ENCODE results near the gene TMA7.
A peak's percentile ranks its signal among the peaks of the same experiment; 100 is the strongest.

GRCh38 chr3:48472923-48473616 lies 33.0 kb downstream of the TMA7 start:
- TF ChIP-seq CTCF (IDR thresholded peaks at IDR 0.05) (peak; percentile 14 to 45 (median 40)), POLR2A (IDR thresholded peaks at IDR 0.05) (peak; percentile 30), POLR2AphosphoS5 (IDR thresholded peaks at IDR 0.05) (peak; percentile 77 to 89 (median 89))

Measured in breast epithelium (tissue), 3 donors.